Measurements from ENCODE around the gene PIGH.
"Not testable (repeated sequence)": the region's sequence is repeated elsewhere in the genome, so short reads cannot be mapped to it uniquely, and the experiment has no call there.

Gene PIGH

DNA sequence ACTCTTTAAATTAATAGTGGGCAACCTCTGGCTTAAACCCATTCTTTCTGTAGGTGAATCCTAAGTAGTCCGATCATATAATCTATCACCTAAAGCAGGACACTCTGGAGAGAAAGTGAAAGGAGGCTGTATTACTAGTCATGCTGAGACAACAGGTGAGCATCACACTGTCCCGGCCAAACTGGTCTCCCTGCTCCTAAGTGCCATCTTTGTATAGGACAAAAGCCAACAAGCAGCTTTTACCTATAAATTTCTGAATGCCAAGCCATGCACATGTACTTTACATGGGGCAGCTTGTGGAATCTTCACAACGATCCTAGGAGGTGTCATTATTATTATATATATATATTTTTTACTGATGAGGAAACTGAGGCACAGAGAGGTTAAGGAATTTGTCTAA lies 48.9 kb downstream of the PIGH start:
- no peak for DNase-seq (ENCODE audit: low spot score)

DNA sequence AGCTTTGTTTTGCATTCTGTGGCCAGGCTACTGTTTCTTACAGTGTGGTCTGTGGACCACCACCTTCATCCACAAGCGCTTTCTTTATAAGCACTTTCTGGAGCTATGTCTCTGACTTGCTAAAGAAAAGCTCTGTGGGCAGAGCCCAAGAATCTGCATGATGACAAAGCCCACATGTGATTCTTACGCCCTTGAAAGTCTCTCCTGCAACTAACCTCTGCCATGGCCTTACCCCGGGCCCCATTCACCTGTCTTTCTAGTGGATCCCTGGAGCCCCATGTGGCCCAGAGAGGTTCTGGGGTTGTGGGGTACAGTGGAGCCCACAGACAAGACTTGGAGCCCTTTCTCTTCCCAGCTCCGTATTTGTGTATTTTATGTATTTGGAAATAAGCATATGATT lies 50.3 kb downstream of the PIGH start:
- no peak for DNase-seq (ENCODE audit: low spot score)

DNA sequence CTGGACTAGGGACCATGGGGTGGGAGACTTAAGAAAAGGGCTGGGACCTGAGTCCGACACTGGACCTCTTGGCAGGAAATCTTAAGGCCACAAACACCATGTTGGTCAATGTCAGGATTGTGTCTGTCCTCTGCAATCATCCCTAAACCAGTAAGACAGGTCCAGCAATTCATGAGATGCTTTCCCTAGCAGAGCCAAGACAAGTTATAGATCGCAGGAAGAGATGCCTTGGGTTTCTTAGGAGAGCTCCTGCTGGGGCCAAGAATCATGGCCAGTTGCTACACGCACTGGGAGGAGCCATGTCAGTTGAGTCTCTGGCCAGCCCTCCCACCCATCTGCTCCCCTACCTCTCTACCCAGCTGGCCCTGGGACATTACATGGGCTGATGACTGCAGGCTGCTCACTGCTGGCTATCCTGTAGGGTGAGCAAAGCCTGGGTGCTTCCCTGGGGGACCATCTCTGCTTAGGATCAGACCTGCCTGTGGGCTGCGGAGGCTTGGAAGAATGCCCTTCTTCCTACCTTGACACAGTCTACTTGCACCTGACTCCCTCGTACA lies 52.8 kb downstream of the PIGH start:
- DNase-seq (ENCODE audit: low spot score), result no peak

DNA sequence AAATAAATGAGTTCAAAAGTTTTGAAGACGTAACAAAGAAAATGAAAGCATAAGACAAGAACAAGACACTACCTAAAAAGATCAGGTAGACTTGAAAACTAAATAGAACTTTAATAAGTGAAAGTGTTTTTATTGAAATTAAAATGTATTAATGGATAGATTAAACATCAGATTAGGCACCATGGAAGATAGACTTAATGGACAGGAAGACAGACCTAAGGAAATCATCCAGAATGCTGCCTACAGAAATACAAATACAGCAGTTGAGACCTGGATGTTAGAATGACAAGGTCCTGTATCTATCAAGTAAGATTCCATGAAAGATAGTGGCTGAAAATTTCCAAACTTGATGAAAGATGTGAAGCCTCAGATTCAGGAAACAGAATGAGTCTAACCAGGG lies 55.5 kb downstream of the PIGH start:
- no peak for DNase-seq (ENCODE audit: low spot score)

DNA sequence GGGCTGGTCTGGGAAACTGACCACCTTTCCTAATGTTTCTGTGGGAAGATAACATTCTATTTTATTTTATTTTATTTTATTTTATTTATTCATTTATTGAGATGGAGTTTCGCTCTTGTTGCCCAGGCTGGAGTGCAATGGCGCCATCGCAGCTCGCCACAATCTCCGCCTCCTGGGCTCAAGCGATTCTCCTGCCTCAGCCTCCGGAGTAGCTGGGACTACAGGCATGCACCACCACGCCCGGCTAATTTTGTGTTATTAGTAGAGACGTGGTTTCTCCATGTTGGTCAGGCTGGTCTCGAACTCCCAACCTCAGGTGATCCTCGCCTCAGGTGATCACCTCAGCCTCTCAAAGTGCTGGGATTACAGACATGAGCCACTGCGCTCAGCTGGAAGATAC lies 57.4 kb downstream of the PIGH start:
- not testable (repeated sequence) for DNase-seq (ENCODE audit: low spot score)

DNA sequence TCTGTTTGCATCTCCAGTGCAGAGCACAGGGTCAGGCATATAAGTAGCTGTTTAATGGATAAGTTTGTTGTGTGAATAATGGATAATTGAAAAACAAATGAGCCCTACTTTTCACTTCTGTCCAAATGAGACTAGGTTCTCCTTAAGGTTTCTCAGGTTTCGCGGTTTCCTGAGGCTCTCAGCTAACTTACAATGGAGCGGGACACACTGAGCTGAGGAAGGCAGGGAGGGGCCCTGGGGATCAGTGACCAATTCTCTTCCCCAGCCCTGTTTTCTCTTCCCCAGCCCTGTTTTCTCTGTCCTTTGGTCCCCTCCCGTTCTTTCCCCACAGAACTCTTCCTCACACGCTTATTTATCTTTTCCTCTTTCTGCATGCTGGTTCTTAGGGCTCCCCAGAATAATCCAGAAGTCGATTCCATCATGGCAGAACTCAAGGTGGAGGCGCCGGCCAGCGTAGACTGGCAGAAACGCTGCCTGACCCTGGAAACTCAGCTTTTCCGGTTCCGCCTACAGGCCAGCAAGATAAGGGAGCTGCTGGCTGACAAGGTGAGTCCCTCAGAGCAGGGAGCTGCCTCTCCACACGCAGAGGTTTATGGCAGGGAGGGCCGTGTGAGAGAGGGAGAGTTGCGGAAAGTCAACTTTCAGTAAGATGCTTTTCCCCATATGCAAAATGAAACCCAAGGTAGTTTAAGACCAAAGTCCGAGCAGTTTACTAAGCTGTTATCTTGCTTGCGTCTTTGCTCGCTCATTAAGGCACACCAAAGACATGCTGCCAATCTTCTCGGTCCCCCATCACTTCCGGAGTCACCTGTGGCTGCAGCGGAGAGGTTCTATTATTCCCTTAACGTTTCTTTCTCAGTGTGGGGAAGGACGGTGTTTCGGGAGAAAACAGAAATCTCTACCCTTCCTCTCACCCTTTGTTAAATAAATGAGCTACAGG lies 58.4 kb downstream of the PIGH start:
- no peak for DNase-seq (ENCODE audit: low spot score)
